ENCODE data around the gene CUL5.
"Not testable (repeated sequence)": the region's sequence is repeated elsewhere in the genome, so short reads cannot be mapped to it uniquely, and the experiment has no call there.

CUL5 gene

DNA sequence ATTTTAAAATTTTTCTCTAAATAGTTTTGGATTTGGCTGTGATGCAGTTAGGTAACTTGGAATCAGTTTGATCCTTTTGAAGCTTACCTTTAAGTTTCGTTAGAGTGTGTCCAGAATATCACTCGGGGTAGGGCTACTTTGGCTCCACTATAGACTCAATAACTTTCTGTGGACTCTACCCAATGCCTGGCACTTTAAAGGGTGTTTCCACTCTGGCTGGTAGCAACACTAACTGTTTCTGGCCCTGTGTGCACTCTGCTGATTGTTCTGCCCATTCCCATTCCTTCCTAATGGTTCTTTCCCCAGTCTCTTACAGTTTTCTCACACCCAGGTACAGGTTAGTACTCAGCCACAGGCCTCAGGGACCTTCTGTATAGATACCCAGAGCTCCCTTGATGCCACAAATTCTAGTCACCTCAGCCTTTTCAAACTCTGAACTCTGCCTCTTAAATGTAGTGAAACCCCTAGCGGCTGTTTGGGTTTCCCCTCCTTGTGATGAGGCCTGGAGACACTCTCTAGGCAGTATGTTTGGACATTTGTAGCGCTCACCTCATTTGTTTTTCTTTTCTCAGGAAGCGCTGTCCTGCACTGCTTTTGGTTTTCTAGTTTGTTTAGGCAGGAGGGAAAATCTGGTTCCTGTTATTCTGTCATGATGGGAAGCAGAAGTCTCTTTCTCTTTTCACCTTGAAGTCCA lies 16.8 kb downstream of the CUL5 start:
- no peak overlapping the region for H3K27ac ChIP-seq
- TF ChIP-seq CTCF (IDR thresholded peaks at IDR 0.05) = no peak

GRCh38 chr11:108027057-108027456 lies 18.4 kb downstream of the CUL5 start:
- H3K4me1 ChIP-seq (ENCODE audit: control insufficient read depth in 1 of 2, insufficient read depth in 1 of 2, low read depth in 1 of 2, low read length in 1 of 2) = peaks cover 0 to 3% of the 10 kb centered on the region in 2 experiments
- H3K36me3 ChIP-seq = no peaks in the 10 kb centered on the region
- no peak overlapping the region for H3K27ac ChIP-seq
- no peak for TF ChIP-seq CTCF (IDR thresholded peaks at IDR 0.05)
- H3K9me3 ChIP-seq = no peaks in the 10 kb centered on the region
- H3K4me3 ChIP-seq (ENCODE audit: low read depth in 1 of 2, low read length in 1 of 2) = no peak overlapping the region
- H3K27me3 ChIP-seq = no peaks in the 10 kb centered on the region

More for the DNA sequence above, 16.8 kb downstream of the CUL5 start:
- no peaks in the 10 kb centered on the region for H3K27me3 ChIP-seq
- peaks cover 0 to 3% of the 10 kb centered on the region in 2 experiments for H3K4me1 ChIP-seq (ENCODE audit: control insufficient read depth in 1 of 2, insufficient read depth in 1 of 2, low read depth in 1 of 2, low read length in 1 of 2)
- H3K9me3 ChIP-seq = no peaks in the 10 kb centered on the region
- H3K36me3 ChIP-seq = no peaks in the 10 kb centered on the region
- no peak overlapping the region for H3K4me3 ChIP-seq (ENCODE audit: low read depth in 1 of 2, low read length in 1 of 2)

- H3K4me1 ChIP-seq (ENCODE audit: control insufficient read depth in 1 of 2, insufficient read depth in 1 of 2, low read depth in 1 of 2, low read length in 1 of 2); H3K36me3 ChIP-seq; H3K27me3 ChIP-seq; H3K27ac ChIP-seq; H3K9me3 ChIP-seq; H3K4me3 ChIP-seq (ENCODE audit: low read depth in 1 of 2, low read length in 1 of 2): not testable (repeated sequence)
Measured at GRCh38 chr11:108028822-108029441, 20.2 kb downstream of the CUL5 start.

DNA sequence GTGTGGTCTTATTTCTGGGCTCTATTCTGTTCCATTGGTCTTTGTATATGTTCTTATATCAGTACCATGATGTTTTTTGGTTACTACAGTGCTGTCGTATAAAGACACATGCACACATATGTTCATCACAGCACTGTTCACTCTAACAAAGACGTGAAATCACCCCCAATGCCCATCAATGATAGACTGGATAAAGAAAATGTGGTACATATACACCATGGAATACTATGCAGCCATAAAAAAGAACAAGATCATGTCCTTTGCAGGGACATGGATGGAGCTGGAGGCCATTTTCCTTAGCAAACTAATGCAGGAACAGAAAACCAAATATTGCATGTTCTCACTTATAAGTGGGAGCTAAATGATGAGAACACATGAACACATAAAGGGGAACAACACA lies 22.9 kb downstream of the CUL5 start:
- H3K36me3 ChIP-seq = peaks cover 20% of the 10 kb centered on the region
- H3K4me1 ChIP-seq (ENCODE audit: control insufficient read depth in 1 of 2, insufficient read depth in 1 of 2, low read depth in 1 of 2, low read length in 1 of 2); H3K9me3 ChIP-seq; H3K27ac ChIP-seq; H3K4me3 ChIP-seq (ENCODE audit: low read depth in 1 of 2, low read length in 1 of 2); H3K27me3 ChIP-seq: not testable (repeated sequence)

DNA sequence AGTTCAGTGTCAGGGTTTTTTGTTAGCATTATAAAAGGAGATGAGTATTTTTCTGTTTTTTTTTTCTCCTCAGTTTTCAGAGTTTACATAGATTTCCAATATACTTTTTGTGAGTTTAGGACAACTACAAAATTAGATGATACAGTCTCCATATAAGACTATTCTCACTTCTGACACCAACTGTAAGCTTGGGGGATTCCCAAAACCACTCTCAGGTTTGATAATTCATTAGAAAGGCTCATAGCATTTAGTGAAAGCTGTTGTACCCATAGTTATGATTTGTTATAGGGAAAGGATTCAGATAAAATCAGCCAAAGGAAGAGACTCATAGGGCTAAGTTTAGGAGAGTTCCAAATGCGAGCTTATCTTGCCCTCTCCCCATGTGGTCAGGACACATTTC lies 24.1 kb downstream of the CUL5 start:
- peaks cover 31% of the 10 kb centered on the region for H3K36me3 ChIP-seq
- no peaks in the 10 kb centered on the region for H3K4me1 ChIP-seq (ENCODE audit: control insufficient read depth in 1 of 2, insufficient read depth in 1 of 2, low read depth in 1 of 2, low read length in 1 of 2)
- H3K27me3 ChIP-seq = no peaks in the 10 kb centered on the region
- no peak for TF ChIP-seq CTCF (IDR thresholded peaks at IDR 0.05)
- no peak overlapping the region for H3K4me3 ChIP-seq (ENCODE audit: low read depth in 1 of 2, low read length in 1 of 2)
- H3K27ac ChIP-seq = no peak overlapping the region
- no peaks in the 10 kb centered on the region for H3K9me3 ChIP-seq

GRCh38 chr11:108034034-108034433 lies 25.3 kb downstream of the CUL5 start:
- no peak for TF ChIP-seq CTCF (IDR thresholded peaks at IDR 0.05)
- Histone ChIP-seq H3K4me1 (ENCODE audit: control insufficient read depth in 1 of 2, insufficient read depth in 1 of 2, low read depth in 1 of 2, low read length in 1 of 2) (no peaks in the 10 kb centered on the region), H3K36me3 (peaks cover 33% of the 10 kb centered on the region), H3K27me3 (no peaks in the 10 kb centered on the region), H3K9me3 (no peaks in the 10 kb centered on the region), H3K27ac (no peak overlapping the region), H3K4me3 (ENCODE audit: low read depth in 1 of 2, low read length in 1 of 2) (no peak overlapping the region)
